GM12801 (cell line): ENCODE data around the gene ACTBL2.

ENCODE experiments used
- TF ChIP-seq, protein P1 (sequence below): IDR thresholded peaks from one replicate; pipeline ENCODE4 v1.5.1; 2011; ENCODE audit warnings: control low read depth; ENCODE audit not compliant: insufficient read length; ENCODE audit errors: extremely low read depth

ACTBL2 gene

DNA sequence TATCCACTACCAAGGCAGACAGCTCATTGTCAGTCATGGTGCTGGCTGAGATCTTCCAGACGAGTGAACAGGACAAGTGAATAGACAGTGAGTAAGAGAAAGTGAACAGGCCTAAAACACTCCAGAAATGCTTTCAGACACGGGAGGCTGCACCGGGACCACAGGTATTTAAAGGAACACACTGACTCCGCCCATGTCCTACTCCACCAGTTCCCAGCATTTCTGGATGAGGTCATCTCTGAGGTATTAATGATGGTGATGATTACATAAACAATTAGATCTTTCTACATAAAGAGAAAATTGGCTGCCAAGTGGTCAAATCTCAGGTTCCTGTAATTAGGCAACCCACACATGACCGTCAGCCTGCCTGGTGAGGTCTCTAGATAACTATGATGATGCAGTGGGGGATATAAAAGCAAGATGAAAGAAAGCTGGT is at the start of gene ACTBL2:
Gene ACTBL2, minus strand, starts transcription at position 141 of the 436 bp plus-strand sequence. Its CDS starts 104 bp downstream, at position 37.
- TF ChIP-seq, protein P1, sequence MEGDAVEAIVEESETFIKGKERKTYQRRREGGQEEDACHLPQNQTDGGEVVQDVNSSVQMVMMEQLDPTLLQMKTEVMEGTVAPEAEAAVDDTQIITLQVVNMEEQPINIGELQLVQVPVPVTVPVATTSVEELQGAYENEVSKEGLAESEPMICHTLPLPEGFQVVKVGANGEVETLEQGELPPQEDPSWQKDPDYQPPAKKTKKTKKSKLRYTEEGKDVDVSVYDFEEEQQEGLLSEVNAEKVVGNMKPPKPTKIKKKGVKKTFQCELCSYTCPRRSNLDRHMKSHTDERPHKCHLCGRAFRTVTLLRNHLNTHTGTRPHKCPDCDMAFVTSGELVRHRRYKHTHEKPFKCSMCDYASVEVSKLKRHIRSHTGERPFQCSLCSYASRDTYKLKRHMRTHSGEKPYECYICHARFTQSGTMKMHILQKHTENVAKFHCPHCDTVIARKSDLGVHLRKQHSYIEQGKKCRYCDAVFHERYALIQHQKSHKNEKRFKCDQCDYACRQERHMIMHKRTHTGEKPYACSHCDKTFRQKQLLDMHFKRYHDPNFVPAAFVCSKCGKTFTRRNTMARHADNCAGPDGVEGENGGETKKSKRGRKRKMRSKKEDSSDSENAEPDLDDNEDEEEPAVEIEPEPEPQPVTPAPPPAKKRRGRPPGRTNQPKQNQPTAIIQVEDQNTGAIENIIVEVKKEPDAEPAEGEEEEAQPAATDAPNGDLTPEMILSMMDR, result no peak

DNA sequence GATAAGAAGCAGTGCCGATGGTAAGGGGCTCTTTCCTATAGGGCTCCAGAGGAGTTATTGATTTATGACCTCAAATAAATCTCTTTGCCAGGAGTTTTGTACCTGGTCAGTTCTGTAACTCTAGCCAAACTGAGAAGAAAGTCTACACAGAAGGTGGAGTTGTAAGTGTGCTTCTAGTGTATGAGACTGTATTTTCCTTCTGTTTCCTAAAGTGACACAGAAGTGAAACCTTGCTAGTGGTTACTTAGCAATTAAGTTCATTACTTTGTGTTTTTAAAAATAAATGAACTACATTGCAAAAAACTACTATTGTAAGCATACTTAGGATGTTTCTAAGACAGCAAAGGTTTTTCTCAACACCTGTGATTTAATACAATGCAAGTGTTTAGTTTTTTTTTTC is 48.7 kb upstream of the ACTBL2 start:
- TF ChIP-seq, protein P1, result no peak

DNA sequence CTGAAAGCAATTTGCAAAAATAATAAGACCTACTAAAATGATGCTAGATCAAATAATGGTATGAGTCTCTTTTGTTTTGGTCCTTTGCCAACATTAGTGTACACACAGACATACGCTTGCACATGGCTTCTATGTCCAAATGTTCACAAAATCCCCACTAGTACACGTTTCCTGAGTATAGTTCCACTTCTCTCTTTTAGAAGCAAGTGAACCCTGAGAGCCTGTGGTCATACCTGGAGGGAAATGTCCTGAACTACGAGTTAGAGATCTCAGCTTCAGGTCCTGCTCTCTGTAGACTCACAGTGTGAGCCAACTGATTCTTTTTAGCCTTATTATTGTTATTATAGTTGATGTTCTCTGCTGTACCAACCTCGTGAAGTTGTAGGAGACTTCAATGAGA is 47.3 kb upstream of the ACTBL2 start:
- TF ChIP-seq, protein P1, result no peak

DNA sequence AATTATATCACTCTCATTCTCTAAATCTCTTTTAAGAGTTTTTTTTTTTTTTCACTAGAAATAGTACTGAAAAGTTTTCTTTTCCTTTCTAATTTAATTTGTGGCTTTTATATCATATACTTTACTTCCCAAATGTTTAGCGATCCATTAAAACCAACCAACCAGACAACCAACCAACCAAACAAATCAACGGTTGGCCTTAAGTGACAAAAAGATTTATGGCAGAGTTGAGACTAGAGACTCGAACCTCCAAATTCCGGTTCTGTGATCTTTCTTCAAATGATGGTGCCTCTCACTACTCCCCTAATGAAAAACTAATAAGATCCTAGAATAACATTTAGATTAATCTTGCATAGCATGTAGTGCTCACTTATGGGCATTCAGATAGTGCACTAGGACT is 45.3 kb upstream of the ACTBL2 start:
- TF ChIP-seq, protein P1, result no peak

DNA sequence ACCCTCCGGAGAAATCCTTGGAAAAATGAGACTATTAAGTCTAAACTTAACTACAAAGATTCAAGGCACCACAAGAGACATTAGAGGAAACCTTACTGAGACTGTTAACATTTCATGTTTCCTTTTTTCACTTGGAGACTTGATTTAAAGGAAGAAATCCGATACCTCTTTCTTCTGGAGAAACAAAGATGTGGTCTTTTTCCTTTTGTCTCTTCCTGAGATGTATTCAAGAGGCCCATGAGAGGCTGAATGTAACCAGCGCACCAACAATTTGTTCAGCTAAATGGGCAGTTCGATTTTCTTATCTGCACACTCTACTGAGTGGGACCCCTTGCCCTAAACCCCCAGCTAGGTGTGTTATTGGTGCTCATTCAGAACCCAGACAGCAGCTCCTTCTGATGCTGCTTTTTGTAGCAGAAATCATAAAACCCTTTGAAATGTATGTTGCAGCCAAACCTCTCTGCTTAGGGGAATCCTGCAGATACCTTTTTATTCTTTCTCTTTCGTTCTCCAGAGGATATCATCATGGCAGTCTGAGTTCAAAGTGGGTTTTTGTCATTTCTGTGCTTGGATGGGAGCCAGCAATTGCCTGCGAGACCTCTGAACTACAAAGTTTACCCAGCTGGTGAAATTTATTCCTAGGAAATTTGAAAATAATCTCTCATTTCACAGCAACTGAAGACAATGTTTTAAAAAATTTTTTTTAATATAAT is 41.9 kb upstream of the ACTBL2 start:
- TF ChIP-seq, protein P1, result no peak

DNA sequence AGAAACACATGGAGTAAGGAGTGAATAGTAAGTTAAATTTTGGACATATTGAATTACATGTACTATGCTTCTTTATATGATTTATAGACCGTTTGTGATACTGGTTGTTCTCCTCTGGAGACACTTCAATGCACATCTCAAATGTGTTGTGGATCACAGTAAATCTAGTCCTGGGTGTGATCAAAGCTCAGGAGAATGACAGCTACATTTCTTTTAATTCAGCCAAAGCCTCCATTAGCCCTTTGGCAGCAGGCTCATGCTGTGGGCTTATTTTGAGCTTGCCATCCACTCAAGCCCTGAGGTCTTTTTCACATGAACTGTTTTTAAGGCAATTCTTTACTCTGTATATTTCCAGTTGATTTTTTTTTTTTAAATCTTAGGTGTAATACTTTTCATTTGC is 34.6 kb upstream of the ACTBL2 start:
- TF ChIP-seq, protein P1, result no peak

DNA sequence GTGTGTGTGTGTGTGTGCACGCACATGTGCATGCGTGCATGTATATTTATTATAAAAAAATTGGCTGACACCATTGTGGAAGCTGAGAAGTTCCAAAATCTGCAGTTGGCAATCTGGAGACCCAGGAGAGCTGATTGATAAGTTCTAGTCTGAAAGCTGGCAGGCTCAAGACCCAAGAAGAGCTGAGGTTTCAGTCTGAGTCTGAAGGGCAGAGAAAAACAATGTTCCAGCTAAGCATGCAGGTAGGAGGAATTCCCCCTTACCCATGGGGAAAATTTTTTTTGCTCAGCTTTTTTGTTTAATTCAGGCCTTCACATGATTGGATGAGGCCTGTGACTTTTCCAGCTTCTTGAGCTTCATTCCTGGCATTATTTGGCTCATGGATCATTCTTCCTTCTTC is 31.2 kb upstream of the ACTBL2 start:
- TF ChIP-seq, protein P1, result no peak
